Smooth muscle cell (in vitro differentiated cells): ENCODE measurements around the gene MICAL2. TPM values are rescaled to one million over a fixed set of nuclear protein-coding genes. Genes with fewer than 3 reads are reported as not detected.

Source experiments
- DNase-seq: peaks from one replicate; lab custom pipeline; 2025; ENCODE audit not compliant: unreplicated experiment; lab: John Stamatoyannopoulos, UW
- H2AFZ ChIP-seq: fragments of 200-600 bp; sonication (generic); 2 replicates; pipeline ENCODE4 v1.6.0; 2016; ENCODE audit warnings: antibody characterized with exemption, low read depth, mild to moderate bottlenecking
- H3F3A ChIP-seq: fragments of 200-600 bp; sonication (generic); 2 replicates; pipeline ENCODE4 v1.6.0; 2017; ENCODE audit warnings: antibody characterized with exemption, low read depth
- H3K27ac ChIP-seq: fragments of 200-600 bp; sonication (generic); 2 replicates; pipeline ENCODE4 v1.5.1; 2016; ENCODE audit warnings: low read depth, mild to moderate bottlenecking
- H3K27me3 ChIP-seq: fragments of 200-600 bp; sonication (generic); 2 replicates; pipeline ENCODE4 v1.6.1; 2016; ENCODE audit warnings: low read depth, mild to moderate bottlenecking
- H3K36me3 ChIP-seq: fragments of 200-600 bp; sonication (generic); 2 replicates; pipeline ENCODE4 v1.5.1; 2016; ENCODE audit warnings: low read depth
- H3K4me1 ChIP-seq: fragments of 200-600 bp; sonication (generic); 2 replicates; pipeline ENCODE4 v1.5.1; 2016; ENCODE audit warnings: low read depth
- H3K4me2 ChIP-seq: fragments of 200-600 bp; sonication (generic); 2 replicates; pipeline ENCODE4 v1.6.0; 2016; ENCODE audit warnings: mild to moderate bottlenecking
- H3K4me3 ChIP-seq: fragments of 200-600 bp; sonication (generic); 2 replicates; pipeline ENCODE4 v1.5.1; 2016; ENCODE audit warnings: mild to moderate bottlenecking
- H3K79me2 ChIP-seq: fragments of 200-600 bp; sonication (generic); 2 replicates; pipeline ENCODE4 v1.6.0; 2016; ENCODE audit warnings: low read depth, mild to moderate bottlenecking
- H3K9ac ChIP-seq: fragments of 200-600 bp; sonication (generic); 2 replicates; pipeline ENCODE4 v1.6.0; 2016; ENCODE audit warnings: low read depth
- H3K9me3 ChIP-seq: fragments of 200-600 bp; sonication (generic); replicated peaks from 2 replicates; pipeline ENCODE4 v1.5.1; 2016; ENCODE audit warnings: low read depth
- H4K20me1 ChIP-seq: fragments of 200-600 bp; sonication (generic); 2 replicates; pipeline ENCODE4 v1.6.0; 2016; ENCODE audit warnings: low read depth
- CTCF ChIP-seq: fragments of 200-600 bp; sonication (generic); IDR thresholded peaks from 2 replicates; pipeline ENCODE4 v1.5.1; 2017; ENCODE audit warnings: borderline replicate concordance, mild to moderate bottlenecking, antibody characterized with exemption; ENCODE audit not compliant: insufficient read depth, poor library complexity, severe bottlenecking
- WGBS: methylation state at CpG from one replicate; pipeline ENCODE4 v1.1.7; 2016; ENCODE audit warnings: low lambda C conversion rate; 5-methylcytosine and 5-hydroxymethylcytosine counted together
- polyA plus RNA-seq: library from polyadenylated mRNA; unstranded; fragments of >200 nt; fragmentation: Nextera tagmentation; extraction: Ambion mirVana; gene quantifications from 2 replicates; pipeline ENCODE4 v1.2.1, GENCODE V29; 2016
- total RNA-seq: library from RNA; depleted of rRNA; stranded (reverse); fragments of >200 nt; gene quantifications from 2 replicates; pipeline ENCODE4 v1.2.3, GENCODE V29; 2014

Gene MICAL2
- total and polyA plus RNA-seq, 2 experiments from 2014 or later: 161 to 287 TPM

GRCh38 chr11:12175694-12176241, 65.4 kb downstream of the MICAL2 start:
- Histone ChIP-seq H3F3A (peaks cover 37% of the 10 kb centered on the region), H3K4me1 (peaks cover 6% of the 10 kb centered on the region), H2AFZ (no peak overlapping the region), H3K4me3 (no peak overlapping the region), H4K20me1 (no peaks in the 10 kb centered on the region), H3K79me2 (peaks cover 75% of the 10 kb centered on the region), H3K27me3 (no peaks in the 10 kb centered on the region), H3K27ac (peak overlapping the region; percentile 99), H3K9ac (peak overlapping the region; percentile 78), H3K36me3 (no peaks in the 10 kb centered on the region), H3K9me3 (no peaks in the 10 kb centered on the region), H3K4me2 (peak overlapping the region; percentile 32)
- TF ChIP-seq CTCF: no peak
- WGBS: 2% methylated on average over 4 of the region's 4 CpGs
- no peak for DNase-seq

- Histone ChIP-seq H3K4me2 (peak overlapping the region; percentile 32), H4K20me1 (no peaks in the 10 kb centered on the region), H3K4me1 (peaks cover 8% of the 10 kb centered on the region), H3K9ac (peak overlapping the region; percentile 78), H3K4me3 (no peak overlapping the region), H3K79me2 (peaks cover 74% of the 10 kb centered on the region), H3K36me3 (no peaks in the 10 kb centered on the region), H2AFZ (no peak overlapping the region), H3F3A (peaks cover 38% of the 10 kb centered on the region), H3K9me3 (no peaks in the 10 kb centered on the region), H3K27ac (peak overlapping the region; percentile 99), H3K27me3 (no peaks in the 10 kb centered on the region)
- DNase-seq: no peak
- TF ChIP-seq CTCF: no peak
- 89% methylated on average over 4 of the region's 4 CpGs for WGBS
These were observed 66.0 kb downstream of the MICAL2 start for GRCh38 chr11:12176410-12176809.

- H3K9me3 ChIP-seq: no peaks in the 10 kb centered on the region
- H3K9ac ChIP-seq: peak overlapping the region; percentile 28
- no peak for TF ChIP-seq CTCF
- peak overlapping the region; percentile 8 for H3K4me2 ChIP-seq
- peaks cover 16% of the 10 kb centered on the region for H3K4me1 ChIP-seq
- no peaks in the 10 kb centered on the region for H3K36me3 ChIP-seq
- peaks cover 64% of the 10 kb centered on the region for H3K79me2 ChIP-seq
- WGBS: 60% methylated on average over 3 of the region's 3 CpGs
- H3F3A ChIP-seq: peaks cover 49% of the 10 kb centered on the region
- H4K20me1 ChIP-seq: no peaks in the 10 kb centered on the region
- peak overlapping the region; percentile 99 for H3K27ac ChIP-seq
- H3K4me3 ChIP-seq: no peak overlapping the region
- no peak overlapping the region for H2AFZ ChIP-seq
- no peaks in the 10 kb centered on the region for H3K27me3 ChIP-seq
- DNase-seq: no peak
These were observed 67.4 kb downstream of the MICAL2 start for GRCh38 chr11:12177739-12178338.

GRCh38 chr11:12179019-12179418, 68.6 kb downstream of the MICAL2 start:
- DNase-seq: no peak
- H3K36me3 ChIP-seq: no peaks in the 10 kb centered on the region
- no peak overlapping the region for H3K9ac ChIP-seq
- no peak for TF ChIP-seq CTCF
- H4K20me1 ChIP-seq: no peaks in the 10 kb centered on the region
- no peak overlapping the region for H2AFZ ChIP-seq
- WGBS: 82% methylated on average over 5 of the region's 5 CpGs
- H3K4me3 ChIP-seq: no peak overlapping the region
- peak overlapping the region; percentile 99 for H3K27ac ChIP-seq
- H3K9me3 ChIP-seq: no peaks in the 10 kb centered on the region
- H3K4me2 ChIP-seq: no peak overlapping the region
- H3K4me1 ChIP-seq: peaks cover 24% of the 10 kb centered on the region
- peaks cover 51% of the 10 kb centered on the region for H3F3A ChIP-seq
- peaks cover 57% of the 10 kb centered on the region for H3K79me2 ChIP-seq
- no peaks in the 10 kb centered on the region for H3K27me3 ChIP-seq
